Caco-2 (cell line): ENCODE measurements around the gene AMBRA1. TPM values are rescaled to one million over a fixed set of nuclear protein-coding genes. Genes with fewer than 3 reads are reported as not detected.

Experiments used
- BruUV-seq: library from RNA; stranded (reverse); fragments of 400-500 nt; replicated peaks from 2 replicates; lab custom pipeline; 2021; lab: Mats Ljungman, UMichigan
- CTCF ChIA-PET: fragments of 300-600 bp; sonication (Branson Sonifier 250); formaldehyde crosslinking; loops from one replicate; lab custom pipeline; 2022; ENCODE audit warnings: antibody characterized with exemption; lab: Charles Lee
- POLR2A ChIA-PET: fragments of 300-600 bp; sonication (Branson Sonifier 250); formaldehyde crosslinking; loops from one replicate; lab custom pipeline; 2022; ENCODE audit warnings: antibody characterized with exemption; lab: Charles Lee
- DNase-seq, 2 experiments: peaks; one replicate each; pipeline versions ENCODE4 v3.0.0 to v3.0.0-alpha.2; 2020 to 2022
- H3K27me3 ChIP-seq: replicated peaks from 2 replicates; pipeline ENCODE4 v1.6.0; 2011; ENCODE audit warnings: low read length; ENCODE audit not compliant: control insufficient read depth, insufficient read depth
- H3K36me3 ChIP-seq: 2 replicates; pipeline ENCODE4 v1.5.1; 2011; ENCODE audit warnings: low read length; ENCODE audit not compliant: control insufficient read depth, insufficient read depth
- H3K4me1 ChIP-seq: fragments of 250-450 bp; sonication (Bioruptor Pico); 2 replicates; pipeline ENCODE4 v1.5.1; 2020; ENCODE audit warnings: mild to moderate bottlenecking
- H3K4me3 ChIP-seq: 2 replicates; pipeline ENCODE4 v1.5.1; 2011; ENCODE audit warnings: low read depth, mild to moderate bottlenecking, control low read depth, low read length
- H3K9me3 ChIP-seq: fragments of 250-450 bp; sonication (Bioruptor Pico); 2 replicates; pipeline ENCODE4 v1.5.1; 2020; ENCODE audit warnings: mild to moderate bottlenecking, moderate library complexity
- H3K27ac Mint-ChIP-seq: one replicate; pipeline ENCODE4 v1.8.0; 2022; ENCODE audit warnings: mixed read lengths; ENCODE audit not compliant: unreplicated experiment
- H3K27me3 Mint-ChIP-seq: one replicate; pipeline ENCODE4 v1.8.0; 2022; ENCODE audit warnings: mixed read lengths; ENCODE audit not compliant: insufficient read depth, unreplicated experiment
- H3K36me3 Mint-ChIP-seq: one replicate; pipeline ENCODE4 v1.8.0; 2022; ENCODE audit warnings: mild to moderate bottlenecking, mixed read lengths; ENCODE audit not compliant: insufficient read depth, unreplicated experiment
- H3K4me1 Mint-ChIP-seq: one replicate; pipeline ENCODE4 v1.8.0; 2022; ENCODE audit warnings: low read depth, mixed read lengths; ENCODE audit not compliant: unreplicated experiment
- H3K4me3 Mint-ChIP-seq: one replicate; pipeline ENCODE4 v1.8.0; 2022; ENCODE audit warnings: mild to moderate bottlenecking, moderate library complexity, mixed read lengths; ENCODE audit not compliant: unreplicated experiment
- H3K9me3 Mint-ChIP-seq: one replicate; pipeline ENCODE4 v1.8.0; 2022; ENCODE audit warnings: mixed read lengths; ENCODE audit not compliant: unreplicated experiment
- CTCF ChIP-seq, 2 experiments: fragments of 200-600 bp in 1 of 2; IDR thresholded peaks; 1 replicate in 1 of 2; 2 replicates in 1 of 2; pipeline versions ENCODE4 v1.5.1 to v1.8.0; 2011 to 2022; ENCODE audit warnings: antibody characterized with exemption in 1 of 2, control low read depth in 1 of 2, inconsistent platforms in 1 of 2, low read depth in 1 of 2, low read length in 1 of 2, mild to moderate bottlenecking in 1 of 2, moderate library complexity in 1 of 2; ENCODE audit not compliant: insufficient read depth in 1 of 2, severe bottlenecking in 1 of 2, unreplicated experiment in 1 of 2
- intact Hi-C: fragments of 100-400 bp; cut with micrococcal nuclease; formaldehyde crosslinking; loops from one replicate; pipeline ENCODE4 v1.10.0; 2022; ENCODE audit not compliant: unreplicated experiment
- total RNA-seq: library from RNA; stranded (reverse); gene quantifications from 2 replicates; pipeline ENCODE4 v1.2.3, GENCODE V29; 2022

Gene AMBRA1
- total RNA-seq, 1 experiment from 2014 or later: 48.1 TPM

- intact Hi-C loops: no loop called here
- POLR2A ChIA-PET: no interaction called here
- DNase-seq: no peak
- H3K27ac Mint-ChIP-seq: peak overlapping the region; percentile 18
- CTCF ChIA-PET: interaction anchor here (0.6 to 1.1 kb wide), 2 partner anchors 155 to 1005 kb away, joined by 4 to 5 read pairs; partner anchors contain the start of gene CHRM4
- no TSS peak for BruUV-seq
- H3K9me3 Mint-ChIP-seq: no peaks in the 10 kb centered on the region
- no peaks in the 10 kb centered on the region; the same call in 1 of the 2 replicates for H3K36me3 ChIP-seq
- H3K36me3 Mint-ChIP-seq: peaks cover 44% of the 10 kb centered on the region
- no peak overlapping the region for H3K4me3 Mint-ChIP-seq
- no peak for TF ChIP-seq CTCF (IDR thresholded peaks at IDR 0.05; ENCODE audit: insufficient read depth in 1 of 2, low read depth in 1 of 2, low read length in 1 of 2, severe bottlenecking in 1 of 2, unreplicated experiment in 1 of 2)
- no peaks in the 10 kb centered on the region for H3K27me3 Mint-ChIP-seq
- H3K4me3 ChIP-seq: no peak overlapping the region
- H3K4me1 Mint-ChIP-seq: peaks cover 11% of the 10 kb centered on the region
- no peaks in the 10 kb centered on the region for H3K9me3 ChIP-seq
- no peaks in the 10 kb centered on the region for H3K27me3 ChIP-seq
- H3K4me1 ChIP-seq: peaks cover 8% of the 10 kb centered on the region; the same call in 1 of the 2 replicates
Measured at GRCh38 chr11:46547579-46547978, 46.2 kb downstream of the AMBRA1 start.

- Mint-ChIP-seq H3K4me3 (no peak overlapping the region), H3K9me3 (no peaks in the 10 kb centered on the region), H3K4me1 (peaks cover 11% of the 10 kb centered on the region), H3K27ac (no peak overlapping the region), H3K27me3 (no peaks in the 10 kb centered on the region), H3K36me3 (peaks cover 63% of the 10 kb centered on the region)
- Histone ChIP-seq H3K4me1 (peaks cover 8% of the 10 kb centered on the region; the same call in 1 of the 2 replicates), H3K9me3 (no peaks in the 10 kb centered on the region), H3K36me3 (peaks cover 4% of the 10 kb centered on the region), H3K27me3 (no peaks in the 10 kb centered on the region), H3K4me3 (no peak overlapping the region)
- TF ChIP-seq CTCF (IDR thresholded peaks at IDR 0.05; ENCODE audit: insufficient read depth in 1 of 2, low read depth in 1 of 2, low read length in 1 of 2, severe bottlenecking in 1 of 2, unreplicated experiment in 1 of 2): no peak
- DNase-seq: no peak
- intact Hi-C loops: no loop called here
- ChIA-PET CTCF (no interaction called here), POLR2A (no interaction called here)
- no TSS peak for BruUV-seq
Measured at GRCh38 chr11:46543564-46543963, 50.3 kb downstream of the AMBRA1 start.

- peak in 1 of 2 experiments; percentile 11 for TF ChIP-seq CTCF (IDR thresholded peaks at IDR 0.05; ENCODE audit: insufficient read depth in 1 of 2, low read depth in 1 of 2, low read length in 1 of 2, severe bottlenecking in 1 of 2, unreplicated experiment in 1 of 2)
- Mint-ChIP-seq H3K9me3 (no peaks in the 10 kb centered on the region), H3K27ac (no peak overlapping the region), H3K4me3 (no peak overlapping the region), H3K36me3 (peaks cover 54% of the 10 kb centered on the region), H3K4me1 (peaks cover 6% of the 10 kb centered on the region), H3K27me3 (no peaks in the 10 kb centered on the region)
- peaks cover 4% of the 10 kb centered on the region for H3K36me3 ChIP-seq
- intact Hi-C loops: no loop called here
- H3K4me3 ChIP-seq: no peak overlapping the region
- H3K9me3 ChIP-seq: no peaks in the 10 kb centered on the region
- no peaks in the 10 kb centered on the region for H3K27me3 ChIP-seq
- DNase-seq: no peak
- no TSS peak for BruUV-seq
- ChIA-PET POLR2A (no interaction called here), CTCF (interaction anchor here (0.9 to 1.1 kb wide), 3 partner anchors 13 to 77 kb away, joined by 3 read pairs; no protein-coding TSS in a partner anchor)
- H3K4me1 ChIP-seq: peaks cover 10% of the 10 kb centered on the region; the same call in 1 of the 2 replicates
Measured at GRCh38 chr11:46541593-46542371, 52.0 kb downstream of the AMBRA1 start.
